Endodermal cell (in vitro differentiated cells): ENCODE results near the gene ARFGEF3. TPM values are rescaled to one million over a fixed set of nuclear protein-coding genes. Genes with fewer than 3 reads are reported as not detected.

Experiments used
- DNase-seq: peaks from one replicate; pipeline ENCODE4 v3.0.0-alpha.2; 2017
- H3K27ac ChIP-seq: 2 replicates; pipeline ENCODE4 v1.5.1; 2013; ENCODE audit warnings: mild to moderate bottlenecking, low read depth, low read length, moderate library complexity
- H3K27me3 ChIP-seq: 2 replicates; pipeline ENCODE4 v1.6.1; 2013; ENCODE audit warnings: mild to moderate bottlenecking, low read length, moderate library complexity; ENCODE audit not compliant: insufficient read depth, control insufficient read depth, poor library complexity, severe bottlenecking
- H3K36me3 ChIP-seq: 2 replicates; pipeline ENCODE4 v1.7.0; 2013; ENCODE audit warnings: mild to moderate bottlenecking, low read length, moderate library complexity; ENCODE audit not compliant: control insufficient read depth, insufficient read depth
- H3K4me1 ChIP-seq: one replicate; pipeline ENCODE4 v1.7.0; 2013; ENCODE audit warnings: low read length; ENCODE audit not compliant: control insufficient read depth, insufficient read depth
- H3K4me3 ChIP-seq: 2 replicates; pipeline ENCODE4 v1.5.1; 2013; ENCODE audit warnings: mild to moderate bottlenecking, low read length, moderate library complexity
- H3K9ac ChIP-seq: 2 replicates; pipeline ENCODE4 v1.6.1; 2013; ENCODE audit warnings: mild to moderate bottlenecking, low read length, moderate library complexity; ENCODE audit not compliant: poor library complexity, severe bottlenecking; ENCODE audit errors: extremely low read depth
- H3K9me3 ChIP-seq: 2 replicates; pipeline ENCODE4 v1.6.1; 2013; ENCODE audit warnings: mild to moderate bottlenecking, low read length, moderate library complexity; ENCODE audit not compliant: control insufficient read depth
- H3K27ac Mint-ChIP-seq: 2 replicates; pipeline ENCODE4 v1.8.0; 2020; ENCODE audit warnings: mixed read lengths
- H3K27me3 Mint-ChIP-seq: 2 replicates; pipeline ENCODE4 v1.8.0; 2021; ENCODE audit warnings: mild to moderate bottlenecking, mixed read lengths; ENCODE audit not compliant: insufficient read depth
- H3K36me3 Mint-ChIP-seq: 2 replicates; pipeline ENCODE4 v1.8.0; 2020; ENCODE audit warnings: low read depth, mixed read lengths
- H3K4me1 Mint-ChIP-seq: 2 replicates; pipeline ENCODE4 v1.8.0; 2020; ENCODE audit warnings: mixed read lengths
- H3K4me3 Mint-ChIP-seq: 2 replicates; pipeline ENCODE4 v1.8.0; 2020; ENCODE audit warnings: mild to moderate bottlenecking, moderate library complexity, mixed read lengths
- H3K9me3 Mint-ChIP-seq: 2 replicates; pipeline ENCODE4 v1.8.0; 2020; ENCODE audit warnings: mild to moderate bottlenecking, mixed read lengths
- WGBS, 2 experiments: methylation state at CpG; one replicate each; pipeline versions ENCODE4 v1.1.5 to v1.1.7; 2013; ENCODE audit warnings: missing lambda C conversion rate in 2 of 2, mixed read lengths in 1 of 2; ENCODE audit not compliant: insufficient coverage in 1 of 2, insufficient read length in 1 of 2; 5-methylcytosine and 5-hydroxymethylcytosine counted together
- total RNA-seq, 2 donors: library from RNA; stranded (reverse); fragmentation: NEBNext Ultra II Directional in 1 of 2; extraction: Animal tissue kit (Norgen Biotek cat#: 25700) in 1 of 2; gene quantifications; 2 replicates in 1 of 2; 3 replicates in 1 of 2; pipeline ENCODE4 v1.2.1, GENCODE V29; 2021
- TF ChIP-seq, protein P1 (sequence below): fragments of 200-600 bp; sonication (generic); conservative IDR thresholded peaks from 2 replicates; pipeline ENCODE4 v1.5.0; 2021; ENCODE audit warnings: antibody characterized with exemption, mild to moderate bottlenecking

Gene ARFGEF3
- total RNA-seq, 2 donors from 2014 or later = 10.9 to 14.3 TPM

DNA sequence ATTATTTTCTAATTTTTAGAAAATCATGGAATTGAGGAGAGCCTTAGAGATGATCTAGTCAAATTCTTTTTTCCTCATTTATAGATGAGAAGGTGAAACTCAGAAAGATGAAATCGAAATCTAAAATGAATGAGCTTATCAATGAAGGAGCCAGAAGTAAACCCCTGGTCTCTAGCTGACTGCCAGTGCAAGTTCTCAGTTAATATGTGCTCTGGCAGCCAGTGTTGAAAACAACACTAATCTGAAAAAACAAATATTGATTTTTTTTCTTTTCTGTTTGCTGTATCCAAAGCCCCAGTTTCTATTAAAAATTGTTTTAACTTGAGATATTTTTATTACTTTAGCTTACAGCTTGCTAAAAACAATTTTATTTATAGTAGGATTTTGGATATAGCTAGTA is 78.0 kb downstream of the ARFGEF3 start:
- H3K9ac ChIP-seq = no peak overlapping the region
- 100% methylated on average over 1 of the region's 1 CpG for WGBS, 2 experiments
- no peak for DNase-seq
- peaks cover 27% of the 10 kb centered on the region for H3K36me3 ChIP-seq
- Mint-ChIP-seq H3K9me3 (no peaks in the 10 kb centered on the region), H3K36me3 (peaks cover 3% of the 10 kb centered on the region), H3K27me3 (no peaks in the 10 kb centered on the region), H3K4me3 (no peak overlapping the region), H3K4me1 (peaks cover 33% of the 10 kb centered on the region), H3K27ac (no peak overlapping the region)
- peaks cover 28% of the 10 kb centered on the region for H3K4me1 ChIP-seq
- peaks cover 4% of the 10 kb centered on the region for H3K9me3 ChIP-seq
- no peak overlapping the region for H3K27ac ChIP-seq
- TF ChIP-seq, protein P1, sequence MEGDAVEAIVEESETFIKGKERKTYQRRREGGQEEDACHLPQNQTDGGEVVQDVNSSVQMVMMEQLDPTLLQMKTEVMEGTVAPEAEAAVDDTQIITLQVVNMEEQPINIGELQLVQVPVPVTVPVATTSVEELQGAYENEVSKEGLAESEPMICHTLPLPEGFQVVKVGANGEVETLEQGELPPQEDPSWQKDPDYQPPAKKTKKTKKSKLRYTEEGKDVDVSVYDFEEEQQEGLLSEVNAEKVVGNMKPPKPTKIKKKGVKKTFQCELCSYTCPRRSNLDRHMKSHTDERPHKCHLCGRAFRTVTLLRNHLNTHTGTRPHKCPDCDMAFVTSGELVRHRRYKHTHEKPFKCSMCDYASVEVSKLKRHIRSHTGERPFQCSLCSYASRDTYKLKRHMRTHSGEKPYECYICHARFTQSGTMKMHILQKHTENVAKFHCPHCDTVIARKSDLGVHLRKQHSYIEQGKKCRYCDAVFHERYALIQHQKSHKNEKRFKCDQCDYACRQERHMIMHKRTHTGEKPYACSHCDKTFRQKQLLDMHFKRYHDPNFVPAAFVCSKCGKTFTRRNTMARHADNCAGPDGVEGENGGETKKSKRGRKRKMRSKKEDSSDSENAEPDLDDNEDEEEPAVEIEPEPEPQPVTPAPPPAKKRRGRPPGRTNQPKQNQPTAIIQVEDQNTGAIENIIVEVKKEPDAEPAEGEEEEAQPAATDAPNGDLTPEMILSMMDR = no peak
- no peak overlapping the region for H3K4me3 ChIP-seq
- no peaks in the 10 kb centered on the region for H3K27me3 ChIP-seq

DNA sequence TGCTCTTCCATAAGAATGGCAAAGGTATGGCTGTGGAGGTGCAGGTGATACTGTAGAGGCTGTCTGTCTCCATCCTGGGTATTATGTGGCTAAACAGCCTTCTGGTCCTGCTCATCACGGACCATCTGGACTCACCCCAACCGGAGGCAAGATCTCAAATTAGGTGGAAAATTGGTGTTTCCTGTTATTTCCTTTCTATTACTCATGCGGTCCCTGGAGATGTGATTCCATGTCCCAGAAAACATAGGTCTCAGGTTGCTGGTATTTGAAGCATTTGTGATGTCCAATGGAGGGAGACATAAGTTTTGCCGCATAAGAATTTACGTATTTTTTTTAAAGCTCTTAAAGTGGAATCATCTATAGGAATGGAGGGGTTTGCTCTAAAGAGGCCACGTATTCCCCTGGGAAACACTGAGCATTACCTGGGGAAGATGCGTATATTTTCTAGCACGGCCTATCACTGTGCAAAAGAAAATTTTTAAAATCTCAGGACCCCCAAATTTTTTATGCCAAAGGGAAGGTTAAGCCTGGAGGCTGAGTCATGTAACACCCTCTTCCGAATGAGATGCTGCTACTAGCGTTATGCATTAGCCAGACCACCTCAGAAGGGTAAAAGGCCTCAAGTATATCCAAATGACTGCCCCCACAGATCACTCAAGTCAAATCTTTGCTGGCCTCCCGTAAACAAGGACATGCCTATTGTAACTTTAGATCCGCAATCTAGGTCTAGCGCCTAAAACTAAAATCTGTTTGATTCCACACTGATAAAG is 78.9 kb downstream of the ARFGEF3 start:
- TF ChIP-seq, protein P1 = no peak
- peak overlapping the region; percentile 88 for H3K27ac Mint-ChIP-seq
- DNase-seq = no peak
- peaks cover 27% of the 10 kb centered on the region for H3K36me3 ChIP-seq
- WGBS, 2 experiments = 72 to 75% methylated on average over 8 to 13 of the region's 13 CpGs
- H3K4me3 Mint-ChIP-seq = no peak overlapping the region
- peaks cover 4% of the 10 kb centered on the region for H3K9me3 ChIP-seq
- H3K4me1 ChIP-seq = peaks cover 28% of the 10 kb centered on the region
- H3K27me3 ChIP-seq = no peaks in the 10 kb centered on the region
- H3K27me3 Mint-ChIP-seq = no peaks in the 10 kb centered on the region
- peaks cover 3% of the 10 kb centered on the region for H3K36me3 Mint-ChIP-seq
- no peaks in the 10 kb centered on the region for H3K9me3 Mint-ChIP-seq
- H3K4me1 Mint-ChIP-seq = peaks cover 33% of the 10 kb centered on the region
- peak overlapping the region; percentile 58 for H3K9ac ChIP-seq
- H3K27ac ChIP-seq = no peak overlapping the region
- peak overlapping the region; percentile 46 for H3K4me3 ChIP-seq

DNA sequence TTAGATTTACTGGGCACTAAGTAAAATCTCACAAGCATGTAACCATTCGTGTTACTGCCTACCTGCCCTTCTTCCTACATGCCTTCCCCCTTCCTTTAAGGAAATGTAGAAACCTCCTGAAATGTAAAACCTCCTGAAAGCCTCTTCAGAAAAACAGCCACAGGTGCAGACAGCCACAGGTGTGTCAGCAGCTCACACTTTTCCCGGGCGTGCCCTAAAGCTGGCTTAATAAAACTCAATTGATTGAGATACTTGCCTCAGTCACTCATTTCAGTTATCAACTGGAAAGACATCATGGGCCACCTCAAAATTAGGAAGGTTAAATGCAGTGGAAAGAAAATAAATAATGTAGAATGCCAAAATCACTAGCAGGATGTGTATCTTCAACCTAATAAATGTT is 79.6 kb downstream of the ARFGEF3 start:
- whole genome bisulfite sequencing, 2 experiments = 58 to 86% methylated on average over 2 to 3 of the region's 3 CpGs

More for the DNA sequence above, 79.6 kb downstream of the ARFGEF3 start:
- no peaks in the 10 kb centered on the region for H3K27me3 ChIP-seq
- H3K4me3 ChIP-seq = no peak overlapping the region
- no peak for DNase-seq
- peak overlapping the region; percentile 57 for H3K27ac Mint-ChIP-seq
- no peaks in the 10 kb centered on the region for H3K9me3 Mint-ChIP-seq
- peak overlapping the region; percentile 58 for H3K9ac ChIP-seq
- peaks cover 5% of the 10 kb centered on the region for H3K36me3 Mint-ChIP-seq
- peaks cover 4% of the 10 kb centered on the region for H3K9me3 ChIP-seq
- peaks cover 28% of the 10 kb centered on the region for H3K4me1 ChIP-seq
- TF ChIP-seq, protein P1 = no peak
- peaks cover 33% of the 10 kb centered on the region for H3K4me1 Mint-ChIP-seq
- no peak overlapping the region for H3K4me3 Mint-ChIP-seq
- H3K27ac ChIP-seq = no peak overlapping the region
- peaks cover 27% of the 10 kb centered on the region for H3K36me3 ChIP-seq
- no peaks in the 10 kb centered on the region for H3K27me3 Mint-ChIP-seq
